PC-3 (cell line): Measurements from ENCODE around the gene CFAP210.

Experiments used
- CTCF ChIP-seq: fragments of 300-600 bp; sonication (generic); conservative IDR thresholded peaks from 2 replicates; pipeline ENCODE4 v1.5.1; 2017; ENCODE audit warnings: antibody characterized with exemption, low read depth, mild to moderate bottlenecking, low read length
- EZH2 ChIP-seq: fragments of 300-600 bp; sonication (generic); IDR thresholded peaks from one replicate; pipeline ENCODE4 v1.6.1; 2017; ENCODE audit warnings: antibody characterized with exemption, mild to moderate bottlenecking, low read length; ENCODE audit not compliant: unreplicated experiment
- EZH2phosphoT487 ChIP-seq: fragments of 300-600 bp; sonication (generic); IDR thresholded peaks from 2 replicates; pipeline ENCODE4 v1.6.1; 2018; ENCODE audit warnings: mild to moderate bottlenecking, antibody characterized with exemption, low read length, borderline replicate concordance

DNA sequence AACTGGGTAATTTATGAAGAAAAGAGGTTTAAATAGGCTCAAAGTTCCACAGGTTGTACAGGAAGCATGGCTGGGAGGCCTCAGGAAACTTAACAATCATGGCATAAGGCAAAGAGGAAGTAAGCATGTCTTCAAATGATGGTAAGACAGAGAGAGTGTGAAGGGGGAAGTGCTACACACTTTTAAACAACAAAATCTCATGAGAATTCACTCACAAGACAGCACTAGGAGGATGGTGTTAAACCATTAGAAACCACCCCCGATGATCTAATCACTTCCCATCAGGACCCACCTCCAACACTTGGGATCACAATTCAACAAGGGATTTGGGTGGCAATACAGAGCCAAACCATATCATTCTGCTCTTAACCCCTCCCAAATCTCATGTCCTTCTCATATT lies 34.9 kb downstream of the CFAP210 start:
- no peak for TF ChIP-seq CTCF
- TF ChIP-seq EZH2: no peak
- TF ChIP-seq EZH2phosphoT487: no peak
